ENCODE measurements around the gene C3.
A peak's percentile ranks its signal among the peaks of the same experiment; 100 is the strongest.
"Not testable (repeated sequence)": the region's sequence is repeated elsewhere in the genome, so short reads cannot be mapped to it uniquely, and the experiment has no call there.

C3 gene

GRCh38 chr19:6712231-6712630 lies 8.2 kb downstream of the C3 start:
- DNase-seq, result no peak

- DNase-seq, result no peak
Measured at GRCh38 chr19:6711605-6712004, 8.8 kb downstream of the C3 start.

GRCh38 chr19:6711078-6711361 lies 9.4 kb downstream of the C3 start:
- DNase-seq, result no peak

GRCh38 chr19:6710273-6711077 lies 10.0 kb downstream of the C3 start:
- peak; percentile 43 for DNase-seq

- no peak for DNase-seq
Measured at GRCh38 chr19:6709549-6709948, 10.9 kb downstream of the C3 start.

GRCh38 chr19:6708913-6709312 lies 11.5 kb downstream of the C3 start:
- not testable (repeated sequence) for DNase-seq

- no peak for DNase-seq
Measured at GRCh38 chr19:6708346-6708745, 12.1 kb downstream of the C3 start.

- DNase-seq, result no peak
Measured at GRCh38 chr19:6707658-6708018, 12.8 kb downstream of the C3 start.

GRCh38 chr19:6707011-6707657 lies 13.3 kb downstream of the C3 start:
- DNase-seq, result no peak

GRCh38 chr19:6706633-6706958 lies 13.9 kb downstream of the C3 start:
- no peak for DNase-seq

GRCh38 chr19:6705931-6706632 lies 14.4 kb downstream of the C3 start:
- DNase-seq, result no peak

- no peak for DNase-seq
Measured at GRCh38 chr19:6700586-6701316, 19.7 kb downstream of the C3 start.

GRCh38 chr19:6699935-6700334 lies 20.5 kb downstream of the C3 start:
- DNase-seq, result no peak

- peak; percentile 37 for DNase-seq
Measured at GRCh38 chr19:6697291-6697690, 23.2 kb downstream of the C3 start.

- no peak for DNase-seq
Measured at GRCh38 chr19:6696239-6696820, 24.1 kb downstream of the C3 start.

- no peak for DNase-seq
Measured at GRCh38 chr19:6694147-6694815, 26.2 kb downstream of the C3 start.

- DNase-seq, result no peak
Measured at GRCh38 chr19:6693681-6694080, 26.8 kb downstream of the C3 start.

- DNase-seq, result no peak
Measured at GRCh38 chr19:6693056-6693471, 27.4 kb downstream of the C3 start.

- no peak for DNase-seq
Measured at GRCh38 chr19:6692027-6692426, 28.4 kb downstream of the C3 start.

- DNase-seq, result no peak
Measured at GRCh38 chr19:6691342-6691741, 29.1 kb downstream of the C3 start.

- DNase-seq, result no peak
Measured at GRCh38 chr19:6690160-6690885, 30.1 kb downstream of the C3 start.

GRCh38 chr19:6687114-6687513 lies 33.3 kb downstream of the C3 start:
- DNase-seq, result no peak
